GM18951 (cell line): Measurements from ENCODE around the gene RLBP1.

Experiments
- POLR2A ChIP-seq: IDR thresholded peaks from 4 replicates; pipeline ENCODE4 v1.6.1; 2011; ENCODE audit warnings: mild to moderate bottlenecking; ENCODE audit not compliant: insufficient read length, insufficient read depth; ENCODE audit errors: extremely low read depth
- in situ Hi-C: fragments of 300-500 bp; cut with MboI; formaldehyde crosslinking; loops from one replicate; pipeline ENCODE4 v1.12.0; 2022; ENCODE audit warnings: low sequenced_read_pairs, mixed read lengths, inconsistent platforms; ENCODE audit not compliant: unreplicated experiment

The RLBP1 gene

DNA sequence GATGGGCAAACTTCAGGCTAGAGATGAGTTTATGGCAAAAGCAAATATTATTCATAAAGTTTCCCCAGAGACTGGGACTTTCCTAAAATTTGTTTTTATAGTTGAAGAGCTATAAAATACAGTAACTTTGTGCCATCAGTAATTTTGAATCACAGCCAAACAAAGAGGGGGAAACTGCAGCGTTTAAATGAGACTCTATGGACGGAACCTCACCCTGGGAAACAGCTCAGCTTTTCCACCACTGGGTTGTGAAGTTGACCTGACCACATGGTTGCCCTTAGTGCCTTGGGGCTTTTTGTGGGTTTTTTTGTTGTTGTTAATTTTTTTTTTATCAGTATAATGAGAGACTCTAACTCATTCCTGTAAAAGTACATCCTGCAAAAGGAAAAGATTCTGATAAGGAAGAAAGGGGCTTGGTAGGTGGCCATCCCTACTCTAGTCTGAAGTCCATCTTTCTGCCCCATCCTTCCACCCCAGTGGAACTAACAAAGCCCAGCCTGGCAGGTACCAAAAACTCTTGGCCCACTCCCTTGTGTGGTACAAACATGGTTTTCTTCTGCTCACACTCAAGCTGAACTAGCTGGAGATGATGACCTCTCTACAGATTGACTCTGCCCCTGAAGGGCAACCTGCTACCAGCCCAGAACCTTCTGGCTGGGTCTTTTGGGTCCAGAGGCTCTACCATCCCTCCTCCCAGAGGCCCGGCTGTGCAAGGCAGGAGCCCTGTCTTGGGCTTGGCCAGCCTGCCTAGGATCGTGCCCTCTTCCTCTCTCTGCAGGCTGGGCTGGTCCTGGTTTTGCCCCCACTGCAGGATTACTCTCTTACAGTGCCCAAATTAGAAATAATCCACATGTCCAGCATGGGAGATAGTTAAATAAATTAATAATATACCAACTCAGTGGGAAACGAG is 41.2 kb downstream of the RLBP1 start:
- in situ Hi-C loops = loop anchor here (10.0 kb wide), 1 partner anchor 115 kb away; no protein-coding TSS in a partner anchor
- TF ChIP-seq POLR2A = no peak

- in situ Hi-C loops = loop anchor here (10.0 kb wide), 1 partner anchor 114 kb away; no protein-coding TSS in a partner anchor
- no peak for TF ChIP-seq POLR2A
Measured at GRCh38 chr15:89178307-89178977, 42.9 kb downstream of the RLBP1 start.

DNA sequence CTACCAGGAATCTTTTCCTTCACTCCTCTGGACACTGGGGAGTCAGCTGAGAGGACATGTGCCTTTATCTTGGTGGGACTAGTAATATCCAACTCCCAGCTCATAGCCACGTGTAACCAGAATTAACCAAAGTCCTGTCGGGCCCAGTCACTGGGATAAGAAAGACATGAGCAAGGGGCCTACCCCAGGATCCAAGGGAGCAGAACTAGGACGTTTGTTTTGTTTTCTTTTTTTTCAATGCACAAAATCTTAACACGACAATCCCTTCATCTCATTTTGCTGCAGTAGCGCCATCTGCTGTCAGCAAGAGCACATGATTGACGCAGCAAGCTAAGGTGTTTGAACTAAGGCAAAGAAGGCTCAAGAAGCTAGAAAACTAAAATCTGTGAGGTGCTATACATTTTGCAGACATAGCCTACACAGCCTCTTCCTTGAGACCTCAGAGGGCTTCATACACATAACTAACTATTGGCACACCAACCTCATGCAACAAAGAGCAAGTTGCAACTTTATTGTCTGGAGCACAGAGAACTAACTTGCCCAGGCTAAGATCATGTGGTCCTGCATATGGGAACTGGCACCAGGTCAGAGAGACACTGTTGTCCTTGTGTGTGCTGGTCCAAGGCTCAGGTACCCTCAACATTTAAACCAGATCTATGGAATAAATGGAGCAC is 43.6 kb downstream of the RLBP1 start:
- in situ Hi-C loops = loop anchor here (10.0 kb wide), 1 partner anchor 113 kb away; no protein-coding TSS in a partner anchor

GRCh38 chr15:89177116-89177515 is 44.3 kb downstream of the RLBP1 start:
- TF ChIP-seq POLR2A = no peak
- in situ Hi-C loops = loop anchor here (10.0 kb wide), 1 partner anchor 112 kb away; no protein-coding TSS in a partner anchor

More for the DNA sequence above, 43.6 kb downstream of the RLBP1 start:
- TF ChIP-seq POLR2A = no peak

DNA sequence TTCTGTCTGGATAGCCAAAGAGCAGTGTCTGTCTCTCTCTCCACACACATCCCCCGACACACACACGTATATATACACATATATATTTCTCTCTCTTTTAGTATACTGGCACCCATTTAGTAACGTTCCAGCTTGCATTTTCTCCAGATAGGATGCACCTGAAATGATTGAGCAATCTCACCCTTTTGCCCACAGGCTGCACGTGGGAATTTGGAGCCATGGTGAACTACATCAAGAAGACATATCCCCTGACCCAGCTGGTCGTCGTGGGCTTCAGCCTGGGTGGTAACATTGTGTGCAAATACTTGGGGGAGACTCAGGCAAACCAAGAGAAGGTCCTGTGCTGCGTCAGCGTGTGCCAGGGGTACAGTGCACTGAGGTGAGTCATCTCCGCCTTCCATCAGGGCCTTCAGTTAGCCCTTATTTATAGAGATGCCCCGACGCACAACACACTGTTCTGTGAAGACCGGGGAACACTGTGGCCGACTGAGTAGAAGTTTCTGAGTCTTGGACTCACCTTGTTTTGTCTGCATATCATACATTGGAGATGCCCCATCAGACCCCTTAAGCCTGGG is 45.7 kb downstream of the RLBP1 start:
- TF ChIP-seq POLR2A = no peak
- in situ Hi-C loops = loop anchor here (10.0 kb wide), 1 partner anchor 111 kb away; no protein-coding TSS in a partner anchor

- no peak for TF ChIP-seq POLR2A
Measured at GRCh38 chr15:89174476-89174875, 46.9 kb downstream of the RLBP1 start.

GRCh38 chr15:89172921-89173320 is 48.5 kb downstream of the RLBP1 start:
- no peak for TF ChIP-seq POLR2A
- in situ Hi-C loops = loop anchor here (10.0 kb wide), 1 partner anchor 108 kb away; no protein-coding TSS in a partner anchor

More at GRCh38 chr15:89174476-89174875, 46.9 kb downstream of the RLBP1 start:
- in situ Hi-C loops = loop anchor here (10.0 kb wide), 1 partner anchor 110 kb away; no protein-coding TSS in a partner anchor

- TF ChIP-seq POLR2A = no peak
- in situ Hi-C loops = loop anchor here (10.0 kb wide), 1 partner anchor 107 kb away; no protein-coding TSS in a partner anchor
Measured at GRCh38 chr15:89171136-89172072, 50.0 kb downstream of the RLBP1 start.

DNA sequence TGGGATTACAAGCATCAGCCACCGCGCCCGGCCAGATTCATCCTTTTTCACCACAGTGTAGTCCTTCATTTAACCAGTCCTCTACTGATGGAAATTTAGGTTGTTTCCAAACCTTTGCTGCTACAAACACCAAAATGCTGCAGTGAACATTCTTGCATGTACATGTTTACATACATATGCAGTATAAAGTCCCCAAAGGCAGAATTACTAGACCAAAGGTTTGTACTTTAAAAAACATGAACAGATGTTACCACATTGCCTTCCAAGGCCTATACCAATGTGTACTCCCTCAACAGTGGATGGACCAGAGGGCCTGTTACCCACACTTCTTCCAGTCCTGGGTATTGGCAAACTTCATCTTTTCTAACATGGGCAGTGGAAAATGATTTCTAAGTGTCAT is 51.0 kb downstream of the RLBP1 start:
- no peak for TF ChIP-seq POLR2A
- in situ Hi-C loops = loop anchor here (10.0 kb wide), 1 partner anchor 106 kb away; no protein-coding TSS in a partner anchor

DNA sequence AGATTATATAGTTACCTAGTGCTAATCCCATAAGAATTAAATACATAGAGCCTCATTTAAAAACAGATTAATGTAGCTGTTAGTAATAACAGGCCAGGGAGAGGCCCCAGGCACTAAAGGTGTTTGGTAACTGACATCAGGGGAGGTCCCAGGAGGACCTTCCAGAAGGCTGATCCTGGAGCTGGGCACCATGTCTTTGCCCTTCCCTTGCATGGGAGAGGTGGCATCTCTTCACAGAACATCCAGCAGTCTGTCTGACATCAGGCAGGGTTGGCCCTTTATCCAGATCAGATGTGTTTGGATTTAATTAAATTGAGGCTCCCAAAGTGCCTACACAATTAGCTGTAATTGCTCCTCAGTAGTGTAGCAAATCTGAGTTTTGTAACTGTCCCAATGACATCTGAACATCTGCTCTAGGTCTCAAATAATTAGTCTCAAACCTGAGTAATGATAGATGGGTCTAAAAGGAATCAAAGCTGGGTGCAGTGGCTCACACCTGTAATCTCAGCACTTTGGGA is 53.0 kb downstream of the RLBP1 start:
- no peak for TF ChIP-seq POLR2A
- in situ Hi-C loops = no loop called here
